ENCODE measurements around the gene FRMD4A. TPM values are rescaled to one million over a fixed set of nuclear protein-coding genes. Genes with fewer than 3 reads are reported as not detected.

Gene FRMD4A
- total RNA-seq, 1 experiment from 2014 or later: 19.6 TPM

DNA sequence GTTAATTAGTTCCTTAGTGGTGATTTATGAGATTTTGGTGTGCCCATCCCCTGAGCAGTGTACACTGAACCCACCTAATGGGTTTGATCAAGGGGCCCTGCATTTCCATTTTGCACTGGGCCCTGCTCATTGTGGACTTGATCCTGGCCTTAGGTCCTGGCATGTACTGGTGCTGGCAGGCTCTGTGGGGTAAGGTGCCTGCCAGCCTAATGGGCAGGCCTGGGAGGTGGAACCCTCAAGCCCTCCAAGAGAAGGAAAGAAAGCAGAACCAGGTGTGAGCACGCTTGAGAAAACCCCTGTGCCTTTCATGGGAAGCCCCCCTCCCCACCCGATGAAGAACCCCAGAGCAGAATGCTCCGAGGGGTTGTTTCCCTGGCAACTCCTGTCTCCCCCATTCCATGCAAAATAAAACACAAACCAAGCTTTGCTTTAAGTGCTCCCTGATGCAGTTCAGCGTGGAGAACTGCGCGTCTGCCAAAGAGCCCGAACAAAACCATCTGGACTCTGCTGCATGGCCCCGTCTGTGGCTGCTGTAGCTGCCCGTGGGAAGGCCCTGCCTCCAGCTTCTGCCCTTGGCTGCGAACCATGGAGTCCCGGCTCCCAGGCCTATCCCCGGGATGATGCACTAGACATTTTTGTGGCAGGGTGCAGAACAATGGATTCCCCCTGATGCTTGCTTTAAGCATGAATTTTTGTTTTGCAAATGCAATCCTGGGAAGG lies 620.6 kb downstream of the FRMD4A start:
- Histone ChIP-seq H3K27ac (ENCODE audit: insufficient read length, low read depth, low read length) (no peak overlapping the region), H3K23ac (ENCODE audit: insufficient read length, low read depth, low read length) (no peak overlapping the region), H2AFZ (ENCODE audit: low read length) (no peak overlapping the region), H4K5ac (ENCODE audit: insufficient read length, low read depth, low read length) (no peak overlapping the region), H3K18ac (ENCODE audit: insufficient read length, low read depth, low read length) (no peak overlapping the region), H4K20me1 (ENCODE audit: control insufficient read depth, insufficient read depth, insufficient read length) (no peaks in the 10 kb centered on the region), H2BK12ac (ENCODE audit: insufficient read length, low read depth, low read length) (no peak overlapping the region), H3K4me1 (ENCODE audit: insufficient read depth, low read length) (peaks cover 2% of the 10 kb centered on the region; the same call in 1 of the 2 replicates), H3K9ac (ENCODE audit: extremely low read depth, insufficient read length, low read length) (no peak overlapping the region), H4K91ac (ENCODE audit: insufficient read length, low read depth, low read length) (no peak overlapping the region), H2BK20ac (ENCODE audit: low read depth, low read length, poor library complexity, severe bottlenecking) (no peak overlapping the region), H3K23me2 (ENCODE audit: insufficient read length, low read depth, low read length, poor library complexity, severe bottlenecking) (peaks cover 12% of the 10 kb centered on the region), H2BK5ac (ENCODE audit: insufficient read length, low read length) (no peak overlapping the region), H3T11ph (ENCODE audit: low read length) (no peak overlapping the region), H2BK15ac (ENCODE audit: low read depth, low read length) (no peak overlapping the region), H2AK5ac (ENCODE audit: insufficient read length, low read length) (no peak overlapping the region), H3K56ac (ENCODE audit: insufficient read length, low read depth, low read length) (no peak overlapping the region), H3K79me1 (ENCODE audit: insufficient read depth, low read depth, low read length, poor library complexity, severe bottlenecking) (no peaks in the 10 kb centered on the region), H3K14ac (ENCODE audit: insufficient read depth, low read length) (no peak overlapping the region), H4K8ac (replicated peaks; ENCODE audit: insufficient read length, low read depth, low read length) (no peak overlapping the region), H2BK120ac (ENCODE audit: low read depth, low read length, poor library complexity, severe bottlenecking) (no peak overlapping the region), H3K4me2 (ENCODE audit: insufficient read depth, insufficient read length, low read length) (no peak overlapping the region), H3K27me3 (ENCODE audit: insufficient read depth, low read length) (no peaks in the 10 kb centered on the region), H3K9me3 (ENCODE audit: control insufficient read depth, low read depth, low read length) (no peaks in the 10 kb centered on the region), H3K79me2 (ENCODE audit: insufficient read depth, low read length) (no peaks in the 10 kb centered on the region), H3K4ac (ENCODE audit: low read depth, low read length) (no peak overlapping the region)
- no peak for DNase-seq
- Mint-ChIP-seq H3K4me3 (peak overlapping the region in 1 of 2 experiments; percentile 24; a peak in 1 of 5 replicates), H3K27ac (peak overlapping the region; percentile 7 to 75 (median 9); a peak in 4 of 7 replicates), H3K27me3 (ENCODE audit: low read depth) (no peaks in the 10 kb centered on the region), H3K4me1 (peaks cover 66 to 69% of the 10 kb centered on the region in 2 experiments), H3K9me3 (no peaks in the 10 kb centered on the region), H3K36me3 (ENCODE audit: insufficient read depth in 1 of 3, low read depth in 3 of 3) (peaks cover 0 to 6% (median 1%) of the 10 kb centered on the region in 3 experiments; a peak in 4 of 7 replicates)
- WGBS (ENCODE audit: extremely low coverage, insufficient read length, low lambda C conversion rate): no CpG with 5 or more reads among the region's 12 CpGs
- TF ChIP-seq, protein P1, sequence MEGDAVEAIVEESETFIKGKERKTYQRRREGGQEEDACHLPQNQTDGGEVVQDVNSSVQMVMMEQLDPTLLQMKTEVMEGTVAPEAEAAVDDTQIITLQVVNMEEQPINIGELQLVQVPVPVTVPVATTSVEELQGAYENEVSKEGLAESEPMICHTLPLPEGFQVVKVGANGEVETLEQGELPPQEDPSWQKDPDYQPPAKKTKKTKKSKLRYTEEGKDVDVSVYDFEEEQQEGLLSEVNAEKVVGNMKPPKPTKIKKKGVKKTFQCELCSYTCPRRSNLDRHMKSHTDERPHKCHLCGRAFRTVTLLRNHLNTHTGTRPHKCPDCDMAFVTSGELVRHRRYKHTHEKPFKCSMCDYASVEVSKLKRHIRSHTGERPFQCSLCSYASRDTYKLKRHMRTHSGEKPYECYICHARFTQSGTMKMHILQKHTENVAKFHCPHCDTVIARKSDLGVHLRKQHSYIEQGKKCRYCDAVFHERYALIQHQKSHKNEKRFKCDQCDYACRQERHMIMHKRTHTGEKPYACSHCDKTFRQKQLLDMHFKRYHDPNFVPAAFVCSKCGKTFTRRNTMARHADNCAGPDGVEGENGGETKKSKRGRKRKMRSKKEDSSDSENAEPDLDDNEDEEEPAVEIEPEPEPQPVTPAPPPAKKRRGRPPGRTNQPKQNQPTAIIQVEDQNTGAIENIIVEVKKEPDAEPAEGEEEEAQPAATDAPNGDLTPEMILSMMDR (conservative IDR thresholded peaks at IDR 0.05): no peak

Data from H9 (cell line).